Superior temporal gyrus (tissue), 1 donor: ENCODE data around the gene TMBIM6.
"Not testable (repeated sequence)": the region's sequence is repeated elsewhere in the genome, so short reads cannot be mapped to it uniquely, and the experiment has no call there.

Source experiments
- DNase-seq: peaks from one replicate; pipeline ENCODE4 v3.0.0-alpha.2; 2016; ENCODE audit errors: extremely low spot score

The TMBIM6 gene, protein sequence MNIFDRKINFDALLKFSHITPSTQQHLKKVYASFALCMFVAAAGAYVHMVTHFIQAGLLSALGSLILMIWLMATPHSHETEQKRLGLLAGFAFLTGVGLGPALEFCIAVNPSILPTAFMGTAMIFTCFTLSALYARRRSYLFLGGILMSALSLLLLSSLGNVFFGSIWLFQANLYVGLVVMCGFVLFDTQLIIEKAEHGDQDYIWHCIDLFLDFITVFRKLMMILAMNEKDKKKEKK

DNA sequence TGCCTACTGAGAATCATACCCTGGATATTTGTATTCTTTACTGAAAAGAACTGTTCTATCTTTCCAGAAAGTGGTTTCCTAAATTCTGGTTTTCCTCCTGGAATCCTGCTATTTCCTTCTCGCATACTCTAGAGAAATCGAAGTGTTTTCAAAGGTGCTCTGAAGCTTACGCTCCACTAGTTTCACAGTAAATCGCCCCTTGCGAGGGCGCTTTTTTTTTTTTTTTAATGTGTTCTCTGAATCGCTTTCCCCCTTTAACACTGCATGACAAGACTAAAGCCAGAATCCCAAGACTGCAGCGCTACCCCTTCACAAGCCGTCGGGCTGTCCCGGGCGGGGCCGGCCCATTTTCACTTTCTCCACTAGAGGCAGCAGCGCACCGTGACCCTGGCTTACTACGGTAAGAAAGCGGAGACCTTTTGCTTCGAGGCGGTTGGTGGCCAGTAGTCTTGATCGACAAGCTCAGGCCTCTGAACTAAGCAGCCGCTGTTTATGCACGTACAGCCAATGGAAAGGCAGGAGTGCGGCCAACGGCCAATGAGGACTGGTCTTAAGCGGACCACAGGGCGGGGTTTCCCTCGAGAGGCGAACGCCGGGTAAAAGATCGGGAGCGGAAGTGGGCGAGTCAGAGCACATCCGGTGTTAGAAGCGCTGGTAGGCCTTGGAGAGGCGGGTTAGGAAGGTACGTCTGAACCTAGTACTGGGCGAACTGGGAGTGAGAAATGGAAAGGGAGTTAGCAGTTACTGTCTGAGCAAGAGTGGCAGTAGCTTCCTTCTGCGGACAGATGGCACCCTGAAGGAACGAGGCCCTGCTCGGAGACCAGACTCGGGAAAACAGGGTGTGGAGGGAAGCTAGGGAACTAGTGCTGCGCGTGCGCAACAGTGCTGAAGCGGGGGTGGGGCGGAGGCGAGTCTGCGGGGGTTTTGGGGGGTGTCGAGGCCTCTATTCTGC is at the start of gene TMBIM6:
Gene TMBIM6 (plus strand): TSS at position 628 of the 952 bp plus-strand sequence. CDS start 10,937 bp downstream, outside the sequence.
- peak; percentile 100 for DNase-seq

DNA sequence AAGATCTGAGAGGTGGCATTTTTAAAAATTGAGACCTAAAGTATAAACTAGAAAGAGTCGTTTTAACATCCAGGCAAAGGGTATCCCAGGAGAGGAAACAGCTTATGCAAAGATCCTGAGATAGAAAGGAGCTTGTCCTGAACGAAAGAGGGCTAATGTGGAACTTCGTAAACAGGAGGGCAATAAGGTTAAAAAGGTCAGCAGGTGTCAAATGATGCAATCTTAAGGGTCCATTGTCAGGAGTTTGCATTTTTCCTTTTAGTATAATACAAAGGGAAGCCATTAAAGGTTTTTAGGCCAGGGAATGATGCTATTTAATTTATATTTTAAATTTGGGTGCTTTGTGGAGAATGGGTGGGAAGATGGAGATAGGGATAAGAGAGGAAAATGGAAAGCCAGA is 48.5 kb upstream of the TMBIM6 start:
- no peak for DNase-seq

DNA sequence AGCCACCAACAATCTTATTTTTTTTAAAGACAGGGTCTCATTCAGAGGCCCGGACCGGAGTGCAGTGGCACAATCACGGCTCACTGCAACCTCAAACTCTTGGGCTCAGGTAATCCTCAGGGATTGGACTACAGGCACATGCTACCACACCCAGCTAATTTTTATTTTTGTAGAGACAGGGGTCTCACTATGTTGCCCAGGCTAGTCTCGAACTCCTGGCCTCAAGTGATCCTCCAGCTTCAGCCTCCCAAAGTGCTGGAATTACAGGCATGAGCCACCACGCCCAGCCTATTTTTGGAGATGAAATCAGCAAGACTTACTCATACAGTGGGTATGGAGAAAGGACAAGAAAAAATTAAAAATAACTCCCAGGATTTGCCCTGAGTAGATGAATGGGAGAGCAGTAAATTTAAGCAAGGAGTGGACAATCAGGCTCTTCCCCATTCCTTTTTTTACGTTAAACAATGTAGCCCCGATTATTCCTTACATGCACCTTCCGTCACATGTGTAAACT is 47.4 kb upstream of the TMBIM6 start:
- DNase-seq, result no peak

DNA sequence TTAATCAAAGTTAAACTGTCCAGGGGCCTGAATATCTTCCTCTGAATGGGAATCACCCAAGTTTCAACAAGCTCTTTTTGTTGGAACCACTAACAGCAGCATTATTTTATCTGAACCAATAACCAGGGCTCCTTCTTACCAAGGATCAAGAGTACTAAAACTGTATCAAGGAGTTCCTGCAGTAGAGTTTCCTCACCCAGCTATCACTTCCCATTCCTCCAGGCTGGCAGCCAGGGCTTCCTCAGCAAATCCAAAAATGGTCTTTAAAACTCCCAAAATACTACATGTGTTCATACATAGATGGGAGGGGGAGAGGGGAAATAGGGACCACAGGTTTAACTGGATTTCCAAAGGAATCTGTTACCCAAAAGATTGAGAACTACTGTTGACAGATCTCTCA is 44.6 kb upstream of the TMBIM6 start:
- DNase-seq, result peak; percentile 6

DNA sequence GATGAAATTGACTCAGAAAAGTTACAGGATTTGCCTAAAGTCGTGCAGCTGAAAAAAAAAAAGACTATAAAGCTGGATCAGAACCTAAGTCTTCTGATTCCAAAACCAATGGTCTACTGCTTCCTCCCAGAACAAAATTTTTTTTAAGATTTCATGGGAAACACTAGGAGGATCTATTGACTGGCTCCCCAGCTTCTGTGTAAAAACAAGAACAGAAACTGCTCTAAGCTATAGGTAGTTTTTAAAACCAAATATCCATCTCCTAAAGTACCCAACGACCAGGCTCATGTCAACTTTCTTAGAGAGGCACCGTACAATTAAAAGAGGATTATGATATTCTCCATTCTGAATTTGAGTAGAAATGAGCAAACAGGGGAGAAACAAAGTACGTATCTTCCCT is 43.5 kb upstream of the TMBIM6 start:
- DNase-seq, result peak; percentile 4

DNA sequence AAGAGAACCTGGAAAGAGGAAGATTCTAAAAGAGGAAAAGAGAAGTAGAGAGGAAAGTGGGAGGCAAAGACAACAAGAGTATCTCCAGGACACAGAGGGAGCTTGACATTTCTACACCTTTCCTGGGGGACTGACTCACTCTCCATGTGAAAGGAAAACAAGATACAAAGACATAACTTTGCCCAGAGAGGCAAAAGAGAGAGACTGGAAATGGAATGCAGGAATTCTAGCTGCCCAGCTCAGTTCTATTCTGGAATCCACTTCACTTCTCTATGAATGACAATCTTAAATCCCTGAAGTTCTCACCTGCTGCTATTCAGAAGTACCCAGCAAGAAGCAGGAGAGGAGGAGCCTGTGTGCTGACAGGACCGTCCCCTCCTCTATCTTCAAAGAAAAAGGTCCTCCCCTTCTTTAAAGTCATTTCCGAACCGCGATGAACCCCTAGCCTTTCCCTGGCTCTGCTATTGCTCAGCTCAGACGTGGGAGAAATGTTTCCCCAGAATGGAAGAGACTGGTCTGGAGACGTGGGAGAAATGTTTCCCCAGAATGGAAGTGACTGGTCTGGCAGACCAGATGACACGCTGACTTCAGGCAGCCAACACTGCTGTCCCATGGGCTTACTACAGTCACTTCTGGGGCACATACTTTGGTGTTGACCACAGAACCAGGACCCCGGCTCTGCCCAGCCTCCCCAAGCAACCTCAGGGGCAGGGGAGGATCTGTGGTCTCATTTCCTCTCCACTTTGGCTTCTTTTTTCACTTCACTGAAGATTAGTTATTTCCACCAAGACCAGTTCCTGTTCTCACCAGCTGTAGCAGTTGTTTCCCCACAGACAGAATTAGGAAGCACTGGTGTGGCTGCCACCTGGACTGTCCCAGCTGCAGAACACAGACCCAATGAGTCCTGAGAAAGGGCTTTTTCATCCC is 42.5 kb upstream of the TMBIM6 start:
- peak; percentile 23 for DNase-seq

DNA sequence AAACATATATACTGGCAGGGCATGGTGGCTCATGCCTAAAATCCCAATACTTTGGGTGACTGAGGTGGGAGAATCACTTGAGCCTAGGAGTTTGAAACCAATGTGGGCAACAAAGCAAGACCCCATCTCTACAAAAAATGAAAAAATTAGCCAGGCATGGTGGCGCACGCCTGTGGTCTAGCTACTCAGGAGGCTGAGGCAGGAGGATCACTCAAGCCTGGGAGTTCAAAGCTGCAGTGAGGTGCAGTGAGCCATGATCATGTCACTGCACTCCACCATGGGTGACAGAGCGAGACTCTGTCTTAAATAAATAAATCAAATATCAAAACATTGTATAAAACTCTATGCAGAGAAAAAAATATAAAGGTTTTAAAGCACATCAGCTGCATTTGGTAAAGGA is 39.3 kb upstream of the TMBIM6 start:
- peak; percentile 4 for DNase-seq

DNA sequence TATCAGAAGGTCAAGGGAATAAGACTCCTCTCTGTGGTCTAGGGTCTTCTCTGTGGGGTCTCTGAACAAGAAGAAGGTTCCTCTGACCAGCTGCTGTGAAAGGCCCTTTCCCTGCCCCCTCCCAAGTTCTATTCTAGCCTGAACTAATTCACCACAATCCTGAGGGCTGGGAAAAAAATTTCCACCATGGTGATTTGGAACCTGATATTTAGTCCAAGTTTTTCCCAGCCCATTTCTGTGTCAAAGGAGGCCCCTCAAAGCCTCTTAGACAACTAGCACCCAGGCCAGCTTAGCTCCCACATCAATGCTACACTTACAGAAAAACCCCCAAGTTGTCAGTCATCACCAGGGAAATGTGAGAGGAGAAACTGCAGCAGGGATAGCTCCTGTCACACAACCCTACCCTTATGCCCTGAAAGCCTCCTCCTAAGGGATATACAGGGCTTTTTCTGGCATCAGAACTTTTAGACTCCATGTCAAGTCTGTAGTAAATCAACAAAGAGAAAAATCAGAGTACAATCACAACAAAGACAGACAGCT is 38.6 kb upstream of the TMBIM6 start:
- no peak for DNase-seq

DNA sequence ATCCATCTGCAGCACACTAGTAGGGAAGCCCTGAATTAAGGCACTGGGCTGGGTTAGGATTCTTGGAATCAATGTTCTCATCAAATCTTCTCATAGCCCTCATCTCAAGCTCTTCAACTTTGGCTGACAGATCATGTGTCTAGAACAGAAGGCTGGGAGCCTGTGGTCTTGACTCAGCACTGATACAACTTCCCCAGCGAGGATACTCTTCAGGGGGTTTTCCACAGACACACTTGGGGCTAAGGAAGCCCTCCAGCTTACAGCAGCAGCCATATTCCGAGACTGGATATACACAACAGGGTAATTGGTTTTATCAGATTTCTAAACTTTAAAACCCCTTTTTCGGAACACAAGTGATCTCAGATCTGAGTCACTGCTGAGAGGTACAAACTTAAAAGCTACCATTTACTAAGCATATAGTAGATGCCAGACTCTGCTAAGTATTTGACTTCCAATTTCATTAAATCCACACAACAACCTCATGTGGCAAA is 37.7 kb upstream of the TMBIM6 start:
- DNase-seq, result no peak

DNA sequence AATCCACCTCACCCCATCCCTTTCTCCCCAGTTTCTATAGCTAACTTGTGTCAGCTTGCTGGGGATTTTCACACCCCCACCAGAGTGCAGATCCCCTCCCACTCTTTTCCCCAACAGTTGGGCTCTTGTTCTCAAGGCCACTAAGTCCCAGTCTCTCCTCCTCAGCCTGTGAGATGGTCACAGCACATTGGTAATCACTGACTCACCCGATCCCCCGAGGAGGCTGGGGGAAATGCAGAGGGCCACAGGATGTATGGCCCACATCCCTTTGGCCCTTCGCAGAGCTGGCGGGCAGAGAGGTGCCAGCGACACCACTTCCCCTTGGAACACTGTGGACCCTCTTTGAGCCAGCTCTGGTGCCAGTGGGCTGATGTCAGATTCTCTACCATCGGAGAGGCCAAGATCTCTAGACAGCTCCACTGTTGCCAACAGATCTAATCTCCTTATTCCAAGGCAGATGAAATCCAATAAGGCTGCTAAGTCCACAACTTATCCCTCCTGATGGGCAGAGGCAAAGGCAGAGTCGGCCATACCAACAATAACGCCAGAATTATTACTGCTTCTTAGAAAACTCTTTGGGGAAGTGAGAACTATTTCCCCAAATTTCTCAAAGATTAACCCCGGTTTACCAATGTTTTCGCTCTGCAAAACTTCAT is 35.8 kb upstream of the TMBIM6 start:
- DNase-seq, result peak; percentile 37

DNA sequence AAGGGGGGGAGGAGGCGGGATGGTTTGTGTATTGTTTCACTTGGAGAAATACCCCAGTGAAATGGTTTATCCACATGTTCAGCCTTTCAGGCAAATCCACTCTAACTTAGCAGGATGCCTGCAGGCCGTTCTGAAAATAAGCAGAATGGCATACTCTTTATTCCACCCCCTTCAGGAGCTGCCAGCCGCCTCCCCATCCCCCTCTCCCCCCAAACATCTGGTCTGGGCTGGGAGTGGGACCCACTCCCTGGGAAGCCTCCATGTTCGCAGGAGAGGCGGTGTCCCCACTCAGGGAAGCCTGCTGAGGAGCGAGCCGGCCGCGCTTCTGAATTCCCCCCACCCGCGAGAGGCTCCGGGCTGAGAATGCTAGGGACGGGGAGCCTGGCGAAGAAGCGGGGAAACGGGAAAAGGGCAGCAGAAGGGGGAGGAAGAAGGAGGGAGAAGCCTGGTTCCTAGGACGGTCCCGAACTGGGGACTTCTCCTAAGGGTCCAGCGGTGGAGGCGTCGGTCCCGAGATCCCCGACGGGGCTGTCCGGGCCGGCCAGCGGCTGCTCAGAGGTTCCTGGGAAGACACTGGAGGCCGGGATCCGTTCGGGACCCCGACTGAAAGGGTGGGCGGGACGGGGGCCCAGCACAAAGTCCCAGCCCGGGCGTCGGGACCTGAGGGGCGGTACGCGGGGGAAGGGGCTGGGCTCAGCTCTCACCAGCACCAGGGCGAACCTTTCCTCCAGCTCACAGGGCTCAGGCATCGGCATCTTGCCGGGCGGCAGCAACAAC is 34.8 kb upstream of the TMBIM6 start:
- no peak for DNase-seq

DNA sequence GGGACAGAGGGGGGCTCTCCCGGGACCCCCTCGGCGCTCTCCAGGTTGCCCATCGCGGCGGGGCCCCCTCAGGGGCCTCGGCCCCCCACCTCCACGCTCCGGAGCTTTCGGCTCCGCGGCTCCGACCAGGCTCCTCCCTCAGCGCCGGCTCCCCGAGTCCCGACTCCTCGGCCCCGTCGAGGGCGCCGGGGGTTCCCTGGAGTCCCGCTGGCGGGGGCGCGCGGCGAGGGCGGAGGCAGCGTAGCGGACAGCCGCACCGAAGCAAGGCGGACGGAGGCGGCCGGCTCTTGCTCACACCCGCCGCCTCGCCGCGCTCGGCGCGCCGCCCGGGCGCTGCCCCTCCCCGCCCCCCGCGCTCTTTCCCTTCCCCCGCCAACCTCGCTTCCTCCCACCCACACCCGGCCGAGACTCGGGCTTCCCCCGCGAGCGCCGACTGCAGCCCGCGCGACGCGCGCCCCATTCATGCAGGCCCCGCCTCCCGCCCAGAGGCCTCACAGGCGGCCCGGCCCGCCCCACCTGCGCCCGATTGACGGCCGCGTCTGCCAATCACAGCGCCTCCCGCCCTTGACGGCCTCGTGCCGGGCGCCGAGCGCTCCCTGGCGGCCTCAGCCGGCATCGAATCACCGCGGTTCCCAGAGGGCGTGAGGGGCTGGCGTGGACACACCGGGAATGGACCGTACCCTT is 34.1 kb upstream of the TMBIM6 start, which contains the start of gene FMNL3:
Gene FMNL3 (minus strand): TSS at position 278 of the 684 bp plus-strand sequence. CDS start 225 bp downstream, at position 53.
- DNase-seq, result peak; percentile 96

DNA sequence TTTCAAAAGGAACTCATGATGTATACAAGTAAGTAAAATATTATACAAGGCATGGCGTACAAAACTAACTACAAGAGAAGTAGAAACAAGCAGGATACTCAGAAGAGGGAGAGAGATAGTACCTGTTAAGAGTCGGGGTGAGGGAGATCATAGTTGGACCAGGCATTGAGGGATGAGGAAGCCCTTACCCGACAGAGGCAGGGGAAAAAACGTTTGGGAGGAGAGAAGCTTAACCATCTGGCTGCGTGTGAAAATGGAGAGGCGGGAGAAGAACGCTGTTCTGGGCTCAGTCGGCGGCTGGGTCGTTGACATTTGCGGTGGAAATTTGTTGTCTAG is 33.6 kb upstream of the TMBIM6 start:
- no peak for DNase-seq

DNA sequence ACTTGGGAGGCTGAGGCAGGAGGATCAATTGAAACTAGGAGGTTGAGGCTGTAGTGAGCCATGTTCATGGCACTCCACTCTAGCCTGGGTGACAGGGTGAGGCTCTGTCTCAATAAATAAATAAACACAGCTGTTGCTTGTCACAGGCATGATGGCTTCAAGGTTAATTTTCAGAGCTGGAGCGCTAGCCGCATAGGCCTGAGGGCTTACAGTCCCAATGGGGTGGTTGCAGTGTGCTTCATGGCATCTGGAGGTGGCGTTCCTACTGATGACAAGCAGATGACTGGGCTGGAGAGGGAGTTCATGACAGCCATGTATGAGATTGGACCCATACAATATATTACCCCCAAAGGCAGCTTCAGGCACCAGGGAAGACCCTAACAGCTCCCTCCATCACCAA is 32.5 kb upstream of the TMBIM6 start:
- no peak for DNase-seq

DNA sequence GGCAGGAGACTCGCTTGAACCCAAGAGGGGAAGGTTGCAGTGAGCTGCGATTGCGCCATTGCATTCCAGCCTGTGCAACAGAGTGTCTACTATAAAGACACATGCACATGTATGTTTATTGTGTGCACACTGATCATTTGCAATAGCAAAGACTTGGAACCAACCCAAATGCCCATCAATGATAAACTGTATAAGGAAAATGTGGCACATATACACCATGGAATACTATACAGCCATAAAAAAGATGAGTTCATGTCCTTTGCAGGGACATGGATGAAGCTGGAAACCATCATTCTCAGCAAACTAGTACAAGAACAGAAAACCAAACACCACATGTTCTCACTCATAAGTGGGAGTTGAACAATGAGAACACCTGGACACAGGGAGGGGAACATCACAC is 27.4 kb upstream of the TMBIM6 start:
- DNase-seq, result not testable (repeated sequence)

DNA sequence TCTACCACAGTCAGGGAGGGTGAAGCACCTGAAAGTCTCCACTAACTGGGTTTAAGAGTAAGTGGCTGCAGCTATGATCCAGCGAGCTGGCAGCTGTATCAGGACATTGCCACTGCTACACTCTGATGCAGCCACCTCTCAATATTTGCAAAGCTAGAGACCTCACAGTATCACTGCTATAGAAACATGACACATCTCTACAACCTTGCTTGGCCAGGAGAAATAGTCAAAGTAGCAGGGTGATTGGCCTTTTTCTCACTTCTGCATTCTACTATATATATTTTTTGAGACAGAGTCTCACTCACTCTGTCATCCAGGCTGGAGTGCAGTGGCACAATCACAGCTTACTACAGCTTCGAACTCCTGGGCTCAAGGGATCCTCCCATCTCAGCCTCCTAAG is 24.8 kb upstream of the TMBIM6 start:
- no peak for DNase-seq

DNA sequence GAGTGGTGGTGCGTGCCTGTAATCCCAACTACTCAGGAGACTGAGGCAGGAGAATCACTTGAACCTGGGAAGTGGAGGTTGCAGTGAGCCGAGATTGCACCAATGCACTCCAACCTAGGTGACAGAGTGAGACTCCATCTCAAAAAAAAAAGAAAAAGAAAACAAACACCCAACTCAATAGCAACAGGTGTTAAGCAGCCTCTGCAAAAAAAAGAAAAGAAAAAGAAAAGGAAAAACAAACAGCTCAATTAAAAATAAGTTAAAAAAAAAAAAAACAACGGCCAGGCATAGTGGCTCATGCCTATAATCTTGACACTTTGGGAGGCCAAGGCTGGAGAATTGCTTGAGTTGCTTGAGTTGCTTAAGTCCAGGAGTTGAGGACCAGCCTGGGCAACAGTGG is 23.6 kb upstream of the TMBIM6 start:
- not testable (repeated sequence) for DNase-seq

DNA sequence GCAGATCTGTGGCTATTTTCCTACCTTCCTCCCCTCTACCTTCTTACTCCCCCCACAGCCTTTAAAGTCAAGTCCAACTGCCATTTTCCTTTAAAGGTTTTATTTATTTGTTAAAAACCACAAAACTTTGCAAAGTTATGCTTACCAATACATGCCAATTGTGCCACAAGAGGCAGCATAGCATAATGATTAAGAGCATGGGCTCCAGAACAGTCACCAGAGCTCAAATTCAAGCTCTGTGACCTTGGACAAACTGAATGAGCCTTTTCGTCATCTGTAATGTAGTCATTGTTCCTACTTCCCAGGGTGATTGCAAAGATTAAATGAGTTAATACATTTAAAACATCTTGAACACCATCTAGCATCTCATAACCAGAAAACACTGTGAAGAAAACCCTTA is 21.1 kb upstream of the TMBIM6 start:
- DNase-seq, result no peak

DNA sequence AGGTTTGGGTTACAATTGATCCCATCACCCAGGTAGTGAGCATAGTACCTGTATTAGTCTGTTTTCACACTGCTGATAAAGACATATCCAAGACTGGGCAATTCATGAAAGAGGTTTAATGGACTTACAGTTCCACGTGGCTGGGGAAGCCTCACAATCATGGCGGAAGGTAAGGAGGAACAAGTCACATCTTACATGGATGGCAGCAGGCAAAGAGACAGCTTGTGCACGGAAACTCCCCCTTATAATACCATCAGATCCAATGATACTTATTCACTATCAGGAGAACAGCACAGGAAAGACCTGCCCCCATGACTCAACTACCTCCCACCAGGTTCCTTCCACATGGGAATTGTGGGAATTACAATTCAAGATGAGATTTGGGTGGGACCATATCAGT is 20.0 kb upstream of the TMBIM6 start:
- not testable (repeated sequence) for DNase-seq
